ENCODE results near the gene VARS2.

DNA sequence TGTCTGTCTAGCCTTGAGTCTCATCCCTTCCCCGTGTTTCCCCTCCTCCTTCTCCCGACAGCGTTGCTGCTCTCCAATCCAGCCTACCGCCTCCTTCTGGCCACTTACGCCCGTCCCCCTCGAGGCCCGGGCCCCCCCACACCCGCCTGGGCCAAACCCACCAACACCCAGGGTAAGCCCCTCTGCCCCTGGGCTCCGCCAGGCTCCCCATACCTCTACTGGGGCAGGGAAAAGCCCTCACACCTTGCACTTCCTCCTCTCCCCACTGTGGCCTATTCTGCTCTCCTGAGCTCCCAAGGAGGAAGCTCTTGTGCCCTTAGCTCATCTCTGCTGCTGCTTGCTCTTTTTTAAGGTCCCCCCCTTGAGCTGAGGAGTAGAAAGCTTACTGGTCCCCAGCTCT is 18.7 kb upstream of the VARS2 start:
- TF ChIP-seq, protein P1, sequence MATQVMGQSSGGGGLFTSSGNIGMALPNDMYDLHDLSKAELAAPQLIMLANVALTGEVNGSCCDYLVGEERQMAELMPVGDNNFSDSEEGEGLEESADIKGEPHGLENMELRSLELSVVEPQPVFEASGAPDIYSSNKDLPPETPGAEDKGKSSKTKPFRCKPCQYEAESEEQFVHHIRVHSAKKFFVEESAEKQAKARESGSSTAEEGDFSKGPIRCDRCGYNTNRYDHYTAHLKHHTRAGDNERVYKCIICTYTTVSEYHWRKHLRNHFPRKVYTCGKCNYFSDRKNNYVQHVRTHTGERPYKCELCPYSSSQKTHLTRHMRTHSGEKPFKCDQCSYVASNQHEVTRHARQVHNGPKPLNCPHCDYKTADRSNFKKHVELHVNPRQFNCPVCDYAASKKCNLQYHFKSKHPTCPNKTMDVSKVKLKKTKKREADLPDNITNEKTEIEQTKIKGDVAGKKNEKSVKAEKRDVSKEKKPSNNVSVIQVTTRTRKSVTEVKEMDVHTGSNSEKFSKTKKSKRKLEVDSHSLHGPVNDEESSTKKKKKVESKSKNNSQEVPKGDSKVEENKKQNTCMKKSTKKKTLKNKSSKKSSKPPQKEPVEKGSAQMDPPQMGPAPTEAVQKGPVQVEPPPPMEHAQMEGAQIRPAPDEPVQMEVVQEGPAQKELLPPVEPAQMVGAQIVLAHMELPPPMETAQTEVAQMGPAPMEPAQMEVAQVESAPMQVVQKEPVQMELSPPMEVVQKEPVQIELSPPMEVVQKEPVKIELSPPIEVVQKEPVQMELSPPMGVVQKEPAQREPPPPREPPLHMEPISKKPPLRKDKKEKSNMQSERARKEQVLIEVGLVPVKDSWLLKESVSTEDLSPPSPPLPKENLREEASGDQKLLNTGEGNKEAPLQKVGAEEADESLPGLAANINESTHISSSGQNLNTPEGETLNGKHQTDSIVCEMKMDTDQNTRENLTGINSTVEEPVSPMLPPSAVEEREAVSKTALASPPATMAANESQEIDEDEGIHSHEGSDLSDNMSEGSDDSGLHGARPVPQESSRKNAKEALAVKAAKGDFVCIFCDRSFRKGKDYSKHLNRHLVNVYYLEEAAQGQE (IDR thresholded peaks at IDR 0.05; ENCODE audit: low read depth), result no peak
- TF ChIP-seq, protein P2, sequence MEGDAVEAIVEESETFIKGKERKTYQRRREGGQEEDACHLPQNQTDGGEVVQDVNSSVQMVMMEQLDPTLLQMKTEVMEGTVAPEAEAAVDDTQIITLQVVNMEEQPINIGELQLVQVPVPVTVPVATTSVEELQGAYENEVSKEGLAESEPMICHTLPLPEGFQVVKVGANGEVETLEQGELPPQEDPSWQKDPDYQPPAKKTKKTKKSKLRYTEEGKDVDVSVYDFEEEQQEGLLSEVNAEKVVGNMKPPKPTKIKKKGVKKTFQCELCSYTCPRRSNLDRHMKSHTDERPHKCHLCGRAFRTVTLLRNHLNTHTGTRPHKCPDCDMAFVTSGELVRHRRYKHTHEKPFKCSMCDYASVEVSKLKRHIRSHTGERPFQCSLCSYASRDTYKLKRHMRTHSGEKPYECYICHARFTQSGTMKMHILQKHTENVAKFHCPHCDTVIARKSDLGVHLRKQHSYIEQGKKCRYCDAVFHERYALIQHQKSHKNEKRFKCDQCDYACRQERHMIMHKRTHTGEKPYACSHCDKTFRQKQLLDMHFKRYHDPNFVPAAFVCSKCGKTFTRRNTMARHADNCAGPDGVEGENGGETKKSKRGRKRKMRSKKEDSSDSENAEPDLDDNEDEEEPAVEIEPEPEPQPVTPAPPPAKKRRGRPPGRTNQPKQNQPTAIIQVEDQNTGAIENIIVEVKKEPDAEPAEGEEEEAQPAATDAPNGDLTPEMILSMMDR (IDR thresholded peaks at IDR 0.05 in 2 of 3, conservative IDR thresholded peaks at IDR 0.05 in 1 of 3; ENCODE audit: borderline replicate concordance in 1 of 3, insufficient read depth in 1 of 3, low read depth in 2 of 3, low read length in 2 of 3), result no peak
- TF ChIP-seq TCF7L2 (IDR thresholded peaks at IDR 0.05; ENCODE audit: borderline replicate concordance, extremely low read depth, insufficient read depth, insufficient read length) (no peak), JUND (IDR thresholded peaks at IDR 0.05) (no peak), POLR2A (IDR thresholded peaks at IDR 0.05; ENCODE audit: borderline replicate concordance, extremely low read depth, insufficient read depth, insufficient read length) (no peak), POLR2AphosphoS5 (IDR thresholded peaks at IDR 0.05; ENCODE audit: low read depth, low read length) (no peak), EZH2 (IDR thresholded peaks at IDR 0.05) (no peak), CEBPB (IDR thresholded peaks at IDR 0.05; ENCODE audit: low read depth) (no peak)
- TF ChIP-seq, protein P3, sequence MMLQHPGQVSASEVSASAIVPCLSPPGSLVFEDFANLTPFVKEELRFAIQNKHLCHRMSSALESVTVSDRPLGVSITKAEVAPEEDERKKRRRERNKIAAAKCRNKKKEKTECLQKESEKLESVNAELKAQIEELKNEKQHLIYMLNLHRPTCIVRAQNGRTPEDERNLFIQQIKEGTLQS (IDR thresholded peaks at IDR 0.05), result no peak
